ENCODE results near the gene FABP7. TPM values are rescaled to one million over a fixed set of nuclear protein-coding genes. Genes with fewer than 3 reads are reported as not detected.
A peak's percentile ranks its signal among the peaks of the same experiment; 100 is the strongest.
"Not testable (repeated sequence)": the region's sequence is repeated elsewhere in the genome, so short reads cannot be mapped to it uniquely, and the experiment has no call there.

FABP7 gene
- not detected for total RNA-seq

- Mint-ChIP-seq H3K27me3 (ENCODE audit: low read depth) (peaks cover 22% of the 10 kb centered on the region), H3K9me3 (no peaks in the 10 kb centered on the region), H3K4me3 (no peak within 1 kb of the TSS), H3K27ac (no peak within 1 kb of the TSS), H3K4me1 (ENCODE audit: low read depth) (no peaks in the 10 kb centered on the region), H3K36me3 (ENCODE audit: low read depth) (no peaks in the 10 kb centered on the region)
- DNase-seq = no peak
- CTCF ChIA-PET = no interaction called here
- intact Hi-C loops (cut with micrococcal nuclease) = no loop called here
These were observed at the start of gene FABP7 for GRCh38 chr6:122779667-122780066. Gene FABP7 (plus strand): TSS chr6:122779716. CDS start chr6:122779795, 79 bp downstream.

GRCh38 chr6:122730334-122730733 is 49.2 kb upstream of the FABP7 start:
- Mint-ChIP-seq H3K9me3 (no peaks in the 10 kb centered on the region), H3K27me3 (ENCODE audit: low read depth) (peaks cover 19% of the 10 kb centered on the region), H3K4me3 (no peak overlapping the region), H3K36me3 (ENCODE audit: low read depth) (no peaks in the 10 kb centered on the region), H3K4me1 (ENCODE audit: low read depth) (no peaks in the 10 kb centered on the region), H3K27ac (no peak overlapping the region)
- CTCF ChIA-PET = interaction anchor here (0.6 to 7.9 kb wide), 15 partner anchors 10 to 1270 kb away, joined by 3 to 83 read pairs (median 4); no protein-coding TSS in a partner anchor
- DNase-seq = no peak
- intact Hi-C loops (cut with micrococcal nuclease) = loop anchor here (1.0 to 5.0 kb wide), 5 partner anchors 109 to 987 kb away; partner anchors contain the start of gene PKIB

GRCh38 chr6:122730775-122731386 is 48.6 kb upstream of the FABP7 start:
- Mint-ChIP-seq H3K4me1 (ENCODE audit: low read depth) (no peaks in the 10 kb centered on the region), H3K9me3 (no peaks in the 10 kb centered on the region), H3K4me3 (no peak overlapping the region), H3K27ac (no peak overlapping the region), H3K27me3 (ENCODE audit: low read depth) (peaks cover 19% of the 10 kb centered on the region), H3K36me3 (ENCODE audit: low read depth) (no peaks in the 10 kb centered on the region)
- intact Hi-C loops (cut with micrococcal nuclease) = loop anchor here (1.0 to 5.0 kb wide), 5 partner anchors 108 to 986 kb away; partner anchors contain the start of gene PKIB
- DNase-seq = peak; percentile 31
- CTCF ChIA-PET = interaction anchor here (0.5 to 7.9 kb wide), 14 partner anchors 11 to 149 kb away, joined by 3 to 83 read pairs (median 4); no protein-coding TSS in a partner anchor

- CTCF ChIA-PET = interaction anchor here (0.7 to 7.9 kb wide), 4 partner anchors 37 to 546 kb away, joined by 3 to 83 read pairs (median 4); no protein-coding TSS in a partner anchor
- H3K27me3 Mint-ChIP-seq (ENCODE audit: low read depth) = peaks cover 19% of the 10 kb centered on the region
- DNase-seq = no peak
- H3K9me3 Mint-ChIP-seq = no peaks in the 10 kb centered on the region
- intact Hi-C loops (cut with micrococcal nuclease) = loop anchor here (5.0 kb wide), 2 partner anchors 256 to 984 kb away; no protein-coding TSS in a partner anchor
- H3K4me1 Mint-ChIP-seq (ENCODE audit: low read depth) = no peaks in the 10 kb centered on the region
- no peak overlapping the region for H3K4me3 Mint-ChIP-seq
- H3K27ac Mint-ChIP-seq = no peak overlapping the region
- no peaks in the 10 kb centered on the region for H3K36me3 Mint-ChIP-seq (ENCODE audit: low read depth)
These were observed 46.3 kb upstream of the FABP7 start for GRCh38 chr6:122733259-122733658.

- peaks cover 19% of the 10 kb centered on the region for H3K27me3 Mint-ChIP-seq (ENCODE audit: low read depth)
- CTCF ChIA-PET = no interaction called here
- no peaks in the 10 kb centered on the region for H3K36me3 Mint-ChIP-seq (ENCODE audit: low read depth)
- no peak for DNase-seq
- no peaks in the 10 kb centered on the region for H3K9me3 Mint-ChIP-seq
- no peak overlapping the region for H3K27ac Mint-ChIP-seq
- no peak overlapping the region for H3K4me3 Mint-ChIP-seq
- intact Hi-C loops (cut with micrococcal nuclease) = loop anchor here (5.0 kb wide), 2 partner anchors 257 to 983 kb away; no protein-coding TSS in a partner anchor
- H3K4me1 Mint-ChIP-seq (ENCODE audit: low read depth) = no peaks in the 10 kb centered on the region
These were observed 44.8 kb upstream of the FABP7 start for GRCh38 chr6:122734529-122735395.

GRCh38 chr6:122735582-122735981 is 43.9 kb upstream of the FABP7 start:
- intact Hi-C loops (cut with micrococcal nuclease) = no loop called here
- DNase-seq = no peak
- H3K4me1 Mint-ChIP-seq (ENCODE audit: low read depth) = no peaks in the 10 kb centered on the region
- H3K9me3 Mint-ChIP-seq = no peaks in the 10 kb centered on the region
- H3K36me3 Mint-ChIP-seq (ENCODE audit: low read depth) = no peaks in the 10 kb centered on the region
- no peak overlapping the region for H3K27ac Mint-ChIP-seq
- peaks cover 15% of the 10 kb centered on the region for H3K27me3 Mint-ChIP-seq (ENCODE audit: low read depth)
- H3K4me3 Mint-ChIP-seq = no peak overlapping the region
- CTCF ChIA-PET = no interaction called here

- no peak overlapping the region for H3K4me3 Mint-ChIP-seq
- DNase-seq = no peak
- no peaks in the 10 kb centered on the region for H3K4me1 Mint-ChIP-seq (ENCODE audit: low read depth)
- H3K27ac Mint-ChIP-seq = no peak overlapping the region
- no peaks in the 10 kb centered on the region for H3K9me3 Mint-ChIP-seq
- intact Hi-C loops (cut with micrococcal nuclease) = no loop called here
- no peaks in the 10 kb centered on the region for H3K36me3 Mint-ChIP-seq (ENCODE audit: low read depth)
- CTCF ChIA-PET = no interaction called here
- peaks cover 15% of the 10 kb centered on the region for H3K27me3 Mint-ChIP-seq (ENCODE audit: low read depth)
These were observed 43.4 kb upstream of the FABP7 start for GRCh38 chr6:122736163-122736562.

GRCh38 chr6:122736616-122737015 is 42.9 kb upstream of the FABP7 start:
- Mint-ChIP-seq H3K36me3 (ENCODE audit: low read depth) (no peaks in the 10 kb centered on the region), H3K9me3 (no peaks in the 10 kb centered on the region), H3K27ac (no peak overlapping the region), H3K4me1 (ENCODE audit: low read depth) (no peaks in the 10 kb centered on the region), H3K4me3 (no peak overlapping the region), H3K27me3 (ENCODE audit: low read depth) (peaks cover 15% of the 10 kb centered on the region)
- no peak for DNase-seq
- CTCF ChIA-PET = no interaction called here
- intact Hi-C loops (cut with micrococcal nuclease) = no loop called here

- H3K27ac Mint-ChIP-seq = no peak overlapping the region
- no peak overlapping the region for H3K4me3 Mint-ChIP-seq
- CTCF ChIA-PET = interaction anchor here (0.6 to 2.0 kb wide), 3 partner anchors 99 to 1712 kb away, joined by 3 to 9 read pairs (median 3); no protein-coding TSS in a partner anchor
- peaks cover 1% of the 10 kb centered on the region for H3K27me3 Mint-ChIP-seq (ENCODE audit: low read depth)
- no peaks in the 10 kb centered on the region for H3K9me3 Mint-ChIP-seq
- no peaks in the 10 kb centered on the region for H3K36me3 Mint-ChIP-seq (ENCODE audit: low read depth)
- H3K4me1 Mint-ChIP-seq (ENCODE audit: low read depth) = no peaks in the 10 kb centered on the region
- intact Hi-C loops (cut with micrococcal nuclease) = no loop called here
- DNase-seq = no peak
These were observed 39.4 kb upstream of the FABP7 start for GRCh38 chr6:122740091-122740490.

GRCh38 chr6:122740936-122741335 is 38.6 kb upstream of the FABP7 start:
- intact Hi-C loops (cut with micrococcal nuclease) = no loop called here
- no peak overlapping the region for H3K27ac Mint-ChIP-seq
- H3K9me3 Mint-ChIP-seq = no peaks in the 10 kb centered on the region
- CTCF ChIA-PET = interaction anchor here (0.6 to 2.2 kb wide), 2 partner anchors 10 to 1713 kb away, joined by 3 to 10 read pairs; no protein-coding TSS in a partner anchor
- no peak overlapping the region for H3K4me3 Mint-ChIP-seq
- no peaks in the 10 kb centered on the region for H3K36me3 Mint-ChIP-seq (ENCODE audit: low read depth)
- H3K4me1 Mint-ChIP-seq (ENCODE audit: low read depth) = no peaks in the 10 kb centered on the region
- no peaks in the 10 kb centered on the region for H3K27me3 Mint-ChIP-seq (ENCODE audit: low read depth)
- no peak for DNase-seq

- not testable (repeated sequence) for H3K36me3 Mint-ChIP-seq (ENCODE audit: low read depth); H3K4me3 Mint-ChIP-seq; DNase-seq; H3K9me3 Mint-ChIP-seq; H3K27ac Mint-ChIP-seq; H3K4me1 Mint-ChIP-seq (ENCODE audit: low read depth); H3K27me3 Mint-ChIP-seq (ENCODE audit: low read depth)
- CTCF ChIA-PET = interaction anchor here (0.9 to 3.0 kb wide), 5 partner anchors 10 to 573 kb away, joined by 3 to 21 read pairs (median 4); no protein-coding TSS in a partner anchor
- intact Hi-C loops (cut with micrococcal nuclease) = loop anchor here (1.0 kb wide), 1 partner anchor 95 kb away; no protein-coding TSS in a partner anchor
These were observed 35.3 kb upstream of the FABP7 start for GRCh38 chr6:122744247-122744646.

GRCh38 chr6:122744856-122745255 is 34.7 kb upstream of the FABP7 start:
- CTCF ChIA-PET = interaction anchor here (1.4 to 3.0 kb wide), 2 partner anchors 94 to 95 kb away, joined by 6 to 21 read pairs; no protein-coding TSS in a partner anchor

More at GRCh38 chr6:122744856-122745255, 34.7 kb upstream of the FABP7 start:
- not testable (repeated sequence) for H3K4me1 Mint-ChIP-seq (ENCODE audit: low read depth); H3K36me3 Mint-ChIP-seq (ENCODE audit: low read depth); H3K27me3 Mint-ChIP-seq (ENCODE audit: low read depth); H3K27ac Mint-ChIP-seq; H3K4me3 Mint-ChIP-seq; DNase-seq; H3K9me3 Mint-ChIP-seq
- intact Hi-C loops (cut with micrococcal nuclease) = loop anchor here (1.0 kb wide), 1 partner anchor 94 kb away; no protein-coding TSS in a partner anchor
